Muscle of back (tissue), 11 donors: ENCODE measurements around the gene EXOG. TPM values are rescaled to one million over a fixed set of nuclear protein-coding genes. Genes with fewer than 3 reads are reported as not detected.

ENCODE experiments used
- DNase-seq, 3 donors: peaks; one replicate each; pipeline versions ENCODE4 v3.0.0 to v3.0.0-alpha.2; 2013
- polyA plus RNA-seq, 10 donors: library from polyadenylated mRNA; unstranded; fragments of 120-200 nt; gene quantifications; one replicate each; pipeline ENCODE4 v1.2.1, GENCODE V29; 2013; ENCODE audit not compliant: insufficient read length in 10 of 10

Gene EXOG
- polyA plus RNA-seq, 10 donors: 10.9 to 26.4 (median 14.0) TPM

DNA sequence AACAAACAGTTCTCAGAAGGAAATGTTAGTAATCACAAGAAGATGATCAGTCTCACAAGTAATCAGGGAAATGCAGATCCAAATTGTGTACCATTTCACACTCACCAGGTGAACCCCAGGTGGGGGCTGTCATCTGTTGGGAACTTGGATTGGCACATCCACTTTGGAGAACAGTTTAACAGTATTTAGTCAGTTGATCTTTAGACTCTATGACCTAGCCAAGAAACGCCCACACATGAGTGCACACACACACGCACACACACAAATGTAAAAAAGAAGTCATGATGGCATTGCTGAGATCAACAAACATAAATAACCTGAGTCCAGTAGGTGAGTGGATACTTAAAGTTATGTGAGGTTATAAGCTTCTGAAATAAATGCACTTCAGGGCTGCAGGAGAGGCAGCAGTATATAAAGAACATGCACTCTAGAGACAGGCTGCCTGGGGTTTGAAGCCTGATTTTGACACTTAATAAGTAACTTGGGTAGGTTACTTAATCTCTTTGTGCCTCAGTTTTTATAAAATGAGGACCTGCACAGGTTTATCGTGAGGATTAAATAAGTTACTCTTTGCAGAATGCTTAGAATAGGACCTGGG is 24.8 kb upstream of the EXOG start:
- DNase-seq: no peak

DNA sequence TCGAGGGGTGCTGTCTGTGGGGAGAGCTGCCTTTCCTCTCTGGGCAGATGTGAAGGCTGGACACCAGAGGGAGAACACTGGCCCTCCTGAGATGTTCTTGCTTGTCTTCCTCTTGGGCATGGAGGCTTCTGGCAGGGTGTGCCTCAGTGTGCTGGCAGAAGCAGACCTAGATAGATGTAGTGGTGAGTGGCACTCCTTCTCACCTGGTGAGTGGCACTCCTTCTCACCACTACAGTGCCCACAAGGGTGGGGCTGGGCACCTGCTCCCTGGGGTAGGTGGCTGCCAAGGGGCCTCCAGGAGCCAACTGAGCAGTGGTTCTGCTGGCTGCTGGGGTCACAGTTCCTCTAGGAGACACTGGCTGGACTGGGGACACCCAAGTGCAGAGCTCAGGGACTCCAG is 23.8 kb upstream of the EXOG start:
- no peak for DNase-seq

DNA sequence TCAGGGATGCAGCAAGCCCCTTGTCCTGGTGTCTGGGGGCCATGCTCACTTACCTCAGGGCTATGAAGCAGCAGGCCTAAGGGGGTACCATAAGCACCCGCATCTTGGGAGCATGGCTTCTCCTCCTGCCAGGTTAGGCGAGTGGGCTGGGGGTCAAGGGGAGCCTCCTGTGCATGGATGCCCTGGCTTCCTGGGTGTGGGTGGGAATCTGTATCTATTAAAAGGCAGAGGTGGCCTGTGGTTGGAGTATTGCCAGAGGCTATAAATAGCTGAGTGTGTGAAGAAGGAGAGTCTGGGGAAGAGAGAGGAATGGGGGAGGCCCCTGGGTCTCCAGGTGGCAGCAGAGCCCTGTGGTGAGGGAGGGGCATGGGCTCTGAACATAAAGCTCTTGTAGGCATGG is 22.9 kb upstream of the EXOG start:
- no peak for DNase-seq

DNA sequence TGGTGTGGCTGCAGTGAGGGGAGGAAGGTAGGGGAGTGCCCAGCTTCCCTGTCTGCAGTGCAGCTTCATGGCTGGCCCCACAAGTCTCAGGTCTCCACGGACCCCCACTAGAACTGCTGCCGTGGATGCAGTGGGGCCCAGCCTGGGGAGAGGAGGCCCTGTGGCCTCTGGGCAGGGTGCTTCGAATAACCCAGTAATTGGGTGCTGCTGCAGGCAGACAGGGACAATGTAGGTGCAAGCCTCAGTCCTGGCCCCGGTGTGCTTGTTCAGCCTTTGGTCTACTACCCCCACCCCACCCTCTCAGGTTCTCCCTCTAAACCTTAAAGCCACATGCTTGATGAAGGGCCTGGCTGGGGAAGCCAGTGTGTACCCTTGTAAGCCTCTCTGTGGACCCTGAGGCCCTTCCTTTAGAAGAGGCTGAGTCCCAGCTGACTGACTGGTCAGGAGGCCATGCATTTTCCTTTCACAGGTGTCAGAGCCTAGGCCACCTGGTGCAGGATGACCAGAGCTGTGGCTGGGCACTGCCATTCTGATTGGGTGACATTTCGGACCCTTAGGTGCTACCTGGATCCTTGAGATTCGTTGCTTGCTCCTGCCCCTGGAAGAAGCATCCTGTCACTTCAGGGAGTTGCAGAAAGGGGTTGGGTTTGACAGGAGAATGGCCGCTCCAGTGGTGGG is 21.1 kb upstream of the EXOG start:
- DNase-seq: no peak

DNA sequence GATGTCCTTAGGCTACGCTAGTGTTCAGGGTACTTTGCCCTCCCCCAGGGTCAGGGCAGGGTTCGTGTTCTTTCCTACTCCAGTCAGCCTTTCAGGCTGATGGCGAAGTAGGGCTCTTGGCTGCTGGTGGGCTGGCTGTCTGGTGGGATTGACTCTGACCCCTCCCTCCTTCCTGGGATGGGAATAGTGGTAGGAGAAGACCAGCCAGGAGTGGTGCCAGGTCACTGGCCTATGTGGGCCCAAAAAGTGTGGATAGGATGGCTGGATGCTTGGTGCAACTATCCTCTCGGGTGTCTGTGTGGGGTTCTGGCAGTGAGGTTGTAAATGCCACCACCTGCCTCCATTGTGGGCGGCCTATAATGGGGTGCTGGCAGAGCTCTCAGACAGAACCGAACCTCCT is 20.4 kb upstream of the EXOG start:
- DNase-seq: no peak

DNA sequence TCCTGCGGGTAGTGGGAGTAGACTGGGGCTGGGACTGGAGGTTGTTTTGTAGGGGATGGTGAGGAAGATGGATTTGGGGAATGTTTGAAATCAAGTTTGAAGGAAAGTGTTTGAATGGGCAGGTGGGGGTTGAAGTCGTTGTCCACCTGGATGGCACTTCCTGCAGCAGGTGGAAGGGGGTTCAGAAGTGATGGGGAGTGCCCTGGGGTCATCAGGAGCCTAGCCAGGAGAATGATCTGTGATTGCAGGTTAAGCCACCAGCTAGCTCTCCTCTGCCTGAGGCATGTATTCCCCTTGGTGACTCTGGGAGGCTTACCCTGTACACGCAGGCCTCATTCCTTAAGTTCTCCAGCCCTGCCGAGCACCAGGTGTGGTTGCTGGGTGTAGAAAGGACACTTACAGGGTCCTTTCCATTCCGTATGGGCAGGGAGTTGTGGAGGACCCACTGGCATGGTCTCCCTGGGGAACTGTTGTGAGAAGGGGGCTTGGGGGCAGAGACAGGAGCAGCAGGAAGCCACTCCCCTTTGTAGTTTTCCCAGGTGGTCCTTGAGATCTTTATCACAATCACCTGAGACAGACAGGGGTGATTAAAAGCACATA is 19.9 kb upstream of the EXOG start:
- DNase-seq: no peak

DNA sequence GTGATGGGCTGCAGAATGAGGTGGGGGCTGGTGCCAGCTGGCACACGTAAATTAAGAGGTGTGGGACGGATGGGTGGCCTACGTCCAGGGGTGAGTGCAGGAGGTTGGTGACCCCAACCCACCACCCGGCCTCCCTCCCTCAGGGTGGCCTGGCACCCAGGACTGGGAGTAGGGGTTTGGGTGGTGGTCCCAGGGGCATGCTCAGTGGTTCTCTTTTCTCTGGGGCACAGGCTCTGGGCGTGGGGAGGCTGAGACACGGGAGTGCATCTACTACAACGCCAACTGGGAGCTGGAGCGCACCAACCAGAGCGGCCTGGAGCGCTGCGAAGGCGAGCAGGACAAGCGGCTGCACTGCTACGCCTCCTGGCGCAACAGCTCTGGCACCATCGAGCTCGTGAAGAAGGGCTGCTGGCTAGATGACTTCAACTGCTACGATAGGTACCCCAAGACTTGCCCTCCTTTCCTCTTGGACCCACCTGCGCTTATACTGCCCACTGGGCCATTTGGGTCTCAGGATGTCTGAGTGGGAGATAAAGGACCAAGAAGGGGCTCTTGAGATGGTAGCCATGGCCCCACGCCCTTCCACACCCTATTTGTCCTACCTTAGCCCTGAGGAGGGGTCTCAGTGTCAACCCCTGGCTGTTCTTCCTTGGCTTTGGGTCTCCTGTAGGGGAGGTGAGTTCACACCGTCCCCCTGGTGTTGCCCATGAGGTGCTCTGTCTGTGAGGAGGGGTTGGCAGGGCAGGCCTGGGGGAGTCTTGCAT is 18.9 kb upstream of the EXOG start:
- DNase-seq: no peak

DNA sequence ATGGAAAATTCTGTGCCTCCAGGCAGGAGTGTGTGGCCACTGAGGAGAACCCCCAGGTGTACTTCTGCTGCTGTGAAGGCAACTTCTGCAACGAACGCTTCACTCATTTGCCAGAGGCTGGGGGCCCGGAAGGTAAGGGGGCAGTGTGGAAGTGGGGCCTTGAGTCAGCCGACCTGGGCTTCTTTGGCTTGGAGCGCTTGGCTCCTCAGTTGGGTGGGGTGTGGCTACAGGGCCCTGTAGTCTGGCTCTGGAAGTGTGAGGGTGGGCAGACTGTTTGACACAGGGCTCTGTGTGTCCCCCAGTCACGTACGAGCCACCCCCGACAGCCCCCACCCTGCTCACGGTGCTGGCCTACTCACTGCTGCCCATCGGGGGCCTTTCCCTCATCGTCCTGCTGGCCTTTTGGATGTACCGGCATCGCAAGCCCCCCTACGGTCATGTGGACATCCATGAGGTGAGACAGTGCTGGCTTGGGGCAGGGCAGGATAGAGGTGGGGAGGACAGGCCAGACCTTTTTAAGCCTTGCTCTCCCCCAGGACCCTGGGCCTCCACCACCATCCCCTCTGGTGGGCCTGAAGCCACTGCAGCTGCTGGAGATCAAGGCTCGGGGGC is 18.2 kb upstream of the EXOG start:
- DNase-seq: no peak

DNA sequence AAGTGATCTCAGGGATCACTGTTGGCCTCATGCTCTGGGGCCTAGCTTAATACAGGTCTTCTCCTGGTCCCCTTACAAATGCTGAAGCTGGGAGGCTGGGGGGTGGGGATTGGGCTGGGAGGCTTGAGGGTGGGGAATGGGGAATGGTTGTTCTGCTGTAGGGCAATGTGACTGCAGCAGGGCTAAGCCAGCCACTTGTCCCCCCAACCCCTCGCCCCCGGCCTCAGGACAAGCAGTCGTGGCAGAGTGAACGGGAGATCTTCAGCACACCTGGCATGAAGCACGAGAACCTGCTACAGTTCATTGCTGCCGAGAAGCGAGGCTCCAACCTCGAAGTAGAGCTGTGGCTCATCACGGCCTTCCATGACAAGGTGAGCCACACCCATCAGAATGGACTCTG is 17.2 kb upstream of the EXOG start:
- DNase-seq: no peak

DNA sequence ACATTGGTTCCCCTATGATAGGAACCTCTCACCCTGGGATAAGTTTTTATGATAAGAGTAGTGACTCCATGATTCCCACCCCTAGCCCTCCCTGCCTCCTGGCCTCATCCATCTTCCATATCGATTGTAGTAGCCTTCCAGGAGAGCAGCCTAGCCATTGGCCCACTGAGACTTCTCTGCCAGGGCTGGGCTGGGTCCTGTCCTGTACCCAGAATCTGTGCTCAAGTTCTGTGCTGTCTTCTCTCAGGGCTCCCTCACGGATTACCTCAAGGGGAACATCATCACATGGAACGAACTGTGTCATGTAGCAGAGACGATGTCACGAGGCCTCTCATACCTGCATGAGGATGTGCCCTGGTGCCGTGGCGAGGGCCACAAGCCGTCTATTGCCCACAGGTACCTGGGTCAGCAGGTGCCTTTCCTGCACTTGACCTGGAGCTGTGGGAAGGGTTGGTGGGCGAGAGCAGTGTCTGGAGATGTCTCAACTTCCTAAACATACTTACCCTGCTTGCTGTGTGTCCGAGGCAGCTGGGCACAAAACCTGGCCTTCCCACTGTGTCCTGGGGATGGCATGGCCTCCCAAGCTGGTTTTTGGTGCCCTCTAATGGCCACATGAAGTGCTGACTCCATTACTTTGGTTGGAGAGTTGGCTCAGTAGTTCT is 16.6 kb upstream of the EXOG start:
- peak in 2 of 3 donors; percentile 62 to 77 for DNase-seq

DNA sequence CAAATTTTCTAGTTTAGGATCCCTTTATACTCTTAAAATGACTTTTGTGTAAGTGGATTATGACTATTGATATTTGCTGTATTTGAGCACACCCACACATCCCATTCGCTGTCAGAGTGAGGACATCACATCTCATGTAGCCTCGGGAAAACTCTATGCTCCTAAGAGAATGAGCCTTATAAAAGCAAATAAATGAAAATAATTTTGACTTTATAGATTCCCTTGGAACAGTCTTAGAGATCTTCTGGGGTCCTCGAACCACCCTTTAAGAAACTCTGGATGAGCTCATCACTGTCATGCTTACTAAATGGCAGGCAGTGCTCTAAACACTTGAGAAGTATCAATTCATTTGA is 16.1 kb upstream of the EXOG start:
- no peak for DNase-seq

DNA sequence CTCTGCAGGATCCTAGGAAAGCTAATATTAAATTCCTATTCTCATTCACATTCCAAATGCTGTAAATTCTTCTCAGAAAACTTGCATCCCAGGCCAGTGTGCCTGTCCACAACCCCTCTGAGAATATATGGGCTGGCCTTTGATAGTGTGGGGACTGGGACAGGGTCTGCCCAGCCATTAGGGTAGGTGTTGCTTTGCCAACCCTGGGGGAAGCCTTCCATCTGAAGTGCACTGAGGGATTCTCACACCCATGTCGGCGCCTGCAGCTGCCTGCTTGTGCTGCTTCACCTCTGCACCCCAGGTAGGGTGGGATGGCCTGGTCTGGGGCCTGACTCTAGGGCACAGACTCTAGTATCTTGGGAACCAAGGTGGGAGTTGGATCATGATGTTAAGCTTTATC is 15.2 kb upstream of the EXOG start:
- DNase-seq: no peak

DNA sequence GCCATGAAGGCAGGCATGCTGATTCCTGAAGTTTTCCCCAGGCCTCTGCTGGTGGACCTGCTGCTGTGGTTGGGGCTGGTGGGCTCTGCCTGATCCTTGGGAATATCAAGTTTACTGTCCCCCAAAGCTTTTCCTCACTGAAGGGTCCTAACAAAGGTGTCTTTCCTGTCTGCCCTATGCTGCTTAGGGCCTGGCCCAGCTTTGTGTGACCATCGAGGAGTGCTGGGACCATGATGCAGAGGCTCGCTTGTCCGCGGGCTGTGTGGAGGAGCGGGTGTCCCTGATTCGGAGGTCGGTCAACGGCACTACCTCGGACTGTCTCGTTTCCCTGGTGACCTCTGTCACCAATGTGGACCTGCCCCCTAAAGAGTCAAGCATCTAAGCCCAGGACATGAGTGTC is 13.2 kb upstream of the EXOG start:
- no peak for DNase-seq

DNA sequence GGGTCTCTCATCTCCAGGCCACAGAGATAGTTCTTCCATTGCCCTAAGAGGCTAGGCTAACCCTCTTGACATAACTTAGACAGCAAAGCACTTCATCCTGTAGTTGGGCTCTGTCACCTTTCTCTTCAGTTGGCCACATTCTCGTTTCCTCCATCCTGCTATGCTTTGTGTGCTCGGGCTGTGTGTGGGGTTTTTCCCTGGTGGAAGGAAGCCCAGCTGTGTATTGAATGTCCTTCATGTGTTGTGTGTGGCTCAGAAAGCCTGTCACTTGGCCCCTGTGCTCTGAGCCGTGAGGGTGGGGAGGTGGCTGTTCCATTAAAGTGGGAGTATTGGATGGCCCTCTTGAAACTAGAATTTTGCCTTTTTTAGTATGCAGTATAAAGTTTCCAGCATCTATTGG is 8.8 kb upstream of the EXOG start:
- DNase-seq: no peak

DNA sequence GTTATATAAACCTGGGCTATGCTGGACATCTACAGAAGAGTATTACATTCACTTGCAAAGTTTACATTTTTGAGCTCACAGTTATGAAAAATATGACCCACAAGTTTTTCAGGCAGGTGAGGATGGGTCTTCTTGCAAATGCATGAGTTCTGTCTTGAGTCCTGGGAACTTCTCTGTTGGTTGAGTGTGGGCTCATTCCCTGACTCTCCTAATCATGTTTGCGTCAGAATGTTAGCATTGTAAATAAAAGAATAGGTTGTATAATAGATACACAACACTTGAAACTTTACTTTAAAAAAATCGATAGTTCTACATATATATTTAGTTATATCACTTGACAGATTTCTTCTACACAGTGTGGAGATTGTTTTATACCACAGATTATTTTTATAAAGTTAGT is 7.2 kb upstream of the EXOG start:
- no peak for DNase-seq

DNA sequence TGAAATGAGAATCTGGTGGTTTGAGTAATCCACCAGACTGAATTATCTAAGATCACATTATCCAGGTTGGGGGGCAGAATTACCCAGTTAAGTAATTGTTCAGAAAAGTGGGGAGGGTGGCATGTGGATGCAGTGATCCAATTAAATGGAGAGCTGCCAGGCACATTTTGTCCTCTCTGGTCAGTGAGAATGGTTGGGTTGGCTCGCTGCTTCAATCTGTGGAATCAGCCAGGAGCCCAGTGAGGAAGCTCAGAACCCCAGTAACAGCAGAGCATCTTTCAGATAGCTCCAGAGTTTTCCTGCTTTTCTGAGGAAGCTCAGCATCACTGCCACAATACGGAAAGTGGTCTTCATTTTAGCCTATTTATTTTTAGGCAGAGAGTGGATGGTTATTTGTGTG is 6.4 kb upstream of the EXOG start:
- no peak for DNase-seq

DNA sequence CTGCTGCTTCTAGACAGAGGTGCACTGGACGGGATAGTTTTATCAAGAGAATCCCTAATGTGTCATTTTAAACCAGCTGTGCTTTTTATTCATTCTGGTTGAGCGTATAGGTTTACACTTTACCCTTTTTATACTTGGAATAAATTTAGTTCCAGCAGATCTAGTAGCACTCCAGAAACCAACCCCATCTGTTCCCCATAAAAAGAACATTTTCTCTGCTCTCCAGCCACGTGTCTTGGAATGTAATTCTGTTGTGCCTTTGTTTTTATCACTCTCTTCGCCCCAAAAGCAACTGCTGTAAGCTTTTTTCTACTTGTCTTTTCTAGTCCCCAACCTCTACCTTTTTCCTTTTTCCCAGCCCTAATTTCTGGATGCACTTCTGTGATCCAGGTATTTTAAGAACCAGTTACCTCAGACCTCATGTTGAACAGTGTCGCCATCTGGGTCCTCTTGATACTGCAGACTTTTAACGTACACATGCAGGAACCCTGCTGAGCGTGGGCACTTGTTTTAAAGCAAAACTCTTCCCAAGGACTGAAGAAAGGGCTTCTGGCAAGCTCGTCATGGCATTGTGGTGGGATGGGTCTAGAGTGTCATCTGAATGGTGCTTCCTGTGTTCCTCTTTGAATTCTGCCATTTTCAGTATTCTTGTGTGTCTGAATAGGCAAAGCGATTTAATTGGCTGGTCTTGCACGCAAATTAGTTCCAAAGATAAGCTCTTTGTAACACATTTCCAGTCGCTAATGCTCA is 5.7 kb upstream of the EXOG start:
- DNase-seq: peak in 2 of 3 donors; percentile 25 to 60

DNA sequence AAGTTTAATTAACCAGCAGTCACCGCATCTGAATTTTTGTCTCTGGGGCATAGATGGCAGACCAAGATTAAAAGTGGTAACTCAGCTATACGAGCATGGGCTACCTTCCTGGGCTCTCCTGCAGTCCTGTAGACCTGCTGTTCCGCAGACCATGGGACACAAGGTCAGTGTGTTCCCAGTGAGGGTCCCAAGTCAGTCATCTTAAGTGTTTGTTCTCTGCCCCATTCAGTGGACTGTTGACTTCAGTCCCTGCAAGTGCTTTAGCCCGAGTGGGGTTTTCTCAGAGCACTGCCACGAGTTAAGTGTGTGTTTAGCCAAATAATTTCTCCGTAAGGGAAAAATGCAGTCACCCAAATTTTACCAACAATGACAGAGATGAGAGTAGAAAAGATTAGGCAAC is 4.9 kb upstream of the EXOG start:
- DNase-seq: no peak

DNA sequence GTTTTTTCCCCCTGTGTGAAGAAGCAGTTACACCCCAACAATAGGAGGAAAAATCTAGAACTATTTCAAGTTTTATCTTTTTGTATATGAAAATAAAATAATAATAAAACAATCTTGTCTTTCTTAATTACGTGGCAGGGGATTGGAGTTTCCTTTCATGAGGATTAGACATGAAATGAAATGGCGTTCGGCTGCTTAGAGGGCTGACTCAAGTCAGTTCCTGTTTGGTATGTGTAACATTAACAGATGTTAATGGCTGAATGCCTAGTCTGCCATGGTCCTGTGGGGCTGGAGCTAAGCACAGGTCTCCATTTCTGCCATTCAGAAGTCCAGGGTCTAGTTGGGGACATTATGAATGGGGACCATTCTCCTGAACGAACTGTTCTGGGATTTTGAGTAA is 3.1 kb upstream of the EXOG start:
- DNase-seq: peak in 2 of 3 donors; percentile 32 to 62

DNA sequence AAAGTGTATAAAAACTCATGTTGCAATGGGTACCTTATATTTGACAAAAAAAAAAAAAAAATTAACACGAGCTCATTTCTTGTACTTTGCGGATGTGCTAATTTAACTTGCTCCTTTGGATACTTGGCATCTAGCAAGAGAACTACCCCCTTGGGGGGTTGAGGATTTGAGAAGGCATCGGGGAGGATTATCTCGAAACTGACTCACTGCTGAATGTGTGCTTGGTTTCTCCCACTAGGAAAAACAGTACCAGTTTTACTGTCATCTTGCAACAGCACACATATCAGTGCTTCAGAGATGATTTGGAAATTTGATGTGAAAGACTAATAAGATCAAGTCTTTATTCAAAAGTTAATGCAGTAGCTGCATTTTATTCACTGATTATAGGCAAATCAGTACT is 891 bp downstream of the EXOG start:
- peak in 1 of 3 donors; percentile 17 for DNase-seq
